CD14-positive monocyte (primary cell): ENCODE results near the gene SEC14L1. TPM values are rescaled to one million over a fixed set of nuclear protein-coding genes. Genes with fewer than 3 reads are reported as not detected.

Experiments
- DNase-seq, 3 donors: peaks; one replicate each; pipeline ENCODE4 v3.0.0-alpha.2; 2011 to 2022
- H2AFZ ChIP-seq: 2 replicates; pipeline ENCODE4 v1.6.0; 2012; ENCODE audit warnings: mild to moderate bottlenecking, low read depth, low read length, inconsistent platforms; ENCODE audit not compliant: insufficient read depth, poor library complexity, severe bottlenecking
- H3K27ac ChIP-seq, 2 donors: 1 replicate in 1 of 2; 2 replicates in 1 of 2; pipeline ENCODE4 v1.5.1; 2012 to 2013; ENCODE audit warnings: low read length in 2 of 2, control low read depth in 1 of 2, inconsistent platforms in 1 of 2, low read depth in 1 of 2, mild to moderate bottlenecking in 1 of 2
- H3K27me3 ChIP-seq, 2 donors: one replicate each; pipeline versions ENCODE4 v1.6.0 to v1.6.1; 2011 to 2013; ENCODE audit warnings: low read length in 2 of 2; ENCODE audit not compliant: control insufficient read depth in 2 of 2, insufficient read depth in 2 of 2
- H3K36me3 ChIP-seq, 2 donors: replicated peaks in 1 of 2; 1 replicate in 1 of 2; 2 replicates in 1 of 2; pipeline versions ENCODE4 v1.5.1 to v1.6.1; 2012 to 2013; ENCODE audit warnings: low read length in 2 of 2, control low read depth in 1 of 2, inconsistent platforms in 1 of 2, mild to moderate bottlenecking in 1 of 2; ENCODE audit not compliant: insufficient read depth in 2 of 2, control insufficient read depth in 1 of 2
- H3K4me1 ChIP-seq, 2 donors: 1 replicate in 1 of 2; 2 replicates in 1 of 2; pipeline versions ENCODE4 v1.5.1 to v1.6.1; 2012 to 2013; ENCODE audit warnings: low read length in 2 of 2, control low read depth in 1 of 2, inconsistent platforms in 1 of 2, mild to moderate bottlenecking in 1 of 2, moderate library complexity in 1 of 2; ENCODE audit not compliant: insufficient read depth in 2 of 2, control insufficient read depth in 1 of 2
- H3K4me2 ChIP-seq: replicated peaks from 2 replicates; pipeline ENCODE3; 2012; ENCODE audit warnings: low read length, moderate library complexity, mild to moderate bottlenecking; ENCODE audit not compliant: poor library complexity, severe bottlenecking; ENCODE audit errors: extremely low read depth
- H3K4me3 ChIP-seq, 3 experiments: fragments of 200-600 bp in 1 of 3; sonication (generic) in 1 of 3; replicated peaks in 1 of 3; 1 replicate in 2 of 3; 2 replicates in 1 of 3; pipeline ENCODE4 v1.5.1; 2011 to 2013; ENCODE audit warnings: low read length in 3 of 3, mild to moderate bottlenecking in 3 of 3, control low read depth in 2 of 3, low read depth in 2 of 3, inconsistent platforms in 1 of 3, moderate library complexity in 1 of 3
- H3K79me2 ChIP-seq: 2 replicates; pipeline ENCODE4 v1.6.0; 2012; ENCODE audit warnings: mild to moderate bottlenecking, control low read depth, inconsistent platforms, low read length, moderate library complexity; ENCODE audit not compliant: insufficient read depth
- H3K9ac ChIP-seq: 2 replicates; pipeline ENCODE4 v1.6.0; 2017; ENCODE audit warnings: low read length, mild to moderate bottlenecking; ENCODE audit not compliant: insufficient read depth, poor library complexity, severe bottlenecking
- H3K9me3 ChIP-seq, 2 donors: replicated peaks in 1 of 2; 1 replicate in 1 of 2; 2 replicates in 1 of 2; pipeline versions ENCODE4 v1.5.1 to v1.6.1; 2012 to 2013; ENCODE audit warnings: low read length in 2 of 2, control low read depth in 1 of 2; ENCODE audit not compliant: control insufficient read depth in 1 of 2, insufficient read depth in 1 of 2
- H4K20me1 ChIP-seq: 2 replicates; pipeline ENCODE4 v1.6.0; 2012; ENCODE audit warnings: mild to moderate bottlenecking, low read length, control low read depth, moderate library complexity; ENCODE audit not compliant: insufficient read depth
- H3K27ac Mint-ChIP-seq, 7 donors: one replicate each; pipeline ENCODE4 v1.8.0; 2020; ENCODE audit warnings: mild to moderate bottlenecking in 7 of 7, mixed read lengths in 7 of 7, moderate library complexity in 6 of 7, inconsistent platforms in 2 of 7
- H3K27me3 Mint-ChIP-seq, 3 donors: one replicate each; pipeline ENCODE4 v1.8.0; 2021 to 2022; ENCODE audit warnings: low read depth in 3 of 3, mild to moderate bottlenecking in 3 of 3, mixed read lengths in 3 of 3, moderate library complexity in 3 of 3, inconsistent platforms in 1 of 3
- H3K36me3 Mint-ChIP-seq, 2 donors: one replicate each; pipeline ENCODE4 v1.8.0; 2020; ENCODE audit warnings: mixed read lengths in 2 of 2, inconsistent platforms in 1 of 2, mild to moderate bottlenecking in 1 of 2
- H3K4me1 Mint-ChIP-seq: one replicate; pipeline ENCODE4 v1.8.0; 2020; ENCODE audit warnings: mild to moderate bottlenecking, mixed read lengths
- H3K4me3 Mint-ChIP-seq, 2 donors: one replicate each; pipeline ENCODE4 v1.8.0; 2020; ENCODE audit warnings: mild to moderate bottlenecking in 2 of 2, mixed read lengths in 2 of 2, moderate library complexity in 1 of 2
- H3K9me3 Mint-ChIP-seq, 7 donors: one replicate each; pipeline ENCODE4 v1.8.0; 2020 to 2022; ENCODE audit warnings: mixed read lengths in 7 of 7, mild to moderate bottlenecking in 6 of 7, moderate library complexity in 6 of 7, inconsistent platforms in 2 of 7
- WGBS: methylation state at CpG from one replicate; pipeline ENCODE4 v1.1.5; 2013; ENCODE audit warnings: missing lambda C conversion rate; ENCODE audit not compliant: insufficient coverage; 5-methylcytosine and 5-hydroxymethylcytosine counted together
- intact Hi-C, 2 donors: fragments of 100-400 bp; cut with micrococcal nuclease; formaldehyde crosslinking; loops; one replicate each; pipeline versions ENCODE4 v1.15.0 to v1.15.1; 2023
- polyA plus RNA-seq, 3 donors: library from polyadenylated mRNA; depleted of rRNA in 1 of 3; unstranded in 2 of 3; stranded (reverse) in 1 of 3; fragments of 300-500 nt in 2 of 3; fragments of >200 nt in 1 of 3; fragmentation: Illumina TruSeq in 2 of 3; gene quantifications; 1 replicate in 2 of 3; 2 replicates in 1 of 3; pipeline ENCODE4 v1.2.3, GENCODE V29; 2012 to 2021
- TF ChIP-seq, protein P1 (sequence below): fragments of 200-600 bp; IDR thresholded peaks from one replicate; pipeline ENCODE4 v1.8.0; 2022; ENCODE audit warnings: antibody characterized with exemption, mild to moderate bottlenecking

Gene SEC14L1
- polyA plus RNA-seq, 3 donors, result 34.1 to 76.4 (median 43.2) TPM

GRCh38 chr17:77210946-77211541 is 70.3 kb downstream of the SEC14L1 start:
- Mint-ChIP-seq H3K27ac (peak overlapping the region in 1 of 7 donors; percentile 26), H3K4me1 (peaks cover 26% of the 10 kb centered on the region), H3K4me3 (no peak overlapping the region), H3K9me3 (no peaks in the 10 kb centered on the region), H3K27me3 (peaks cover 0 to 2% (median 1%) of the 10 kb centered on the region in 3 donors), H3K36me3 (peaks cover 94 to 96% of the 10 kb centered on the region in 2 donors)
- intact Hi-C loops, result no loop called here
- Histone ChIP-seq H3K36me3 (peaks cover 92 to 97% of the 10 kb centered on the region in 2 donors), H4K20me1 (peaks cover 86% of the 10 kb centered on the region), H3K4me2 (no peak overlapping the region), H3K27ac (no peak overlapping the region), H3K9ac (no peak overlapping the region), H3K9me3 (no peaks in the 10 kb centered on the region), H3K79me2 (no peaks in the 10 kb centered on the region), H3K27me3 (no peaks in the 10 kb centered on the region), H3K4me3 (no peak overlapping the region), H3K4me1 (peaks cover 23 to 31% of the 10 kb centered on the region in 2 donors), H2AFZ (no peak overlapping the region)
- no peak for DNase-seq
- TF ChIP-seq, protein P1, sequence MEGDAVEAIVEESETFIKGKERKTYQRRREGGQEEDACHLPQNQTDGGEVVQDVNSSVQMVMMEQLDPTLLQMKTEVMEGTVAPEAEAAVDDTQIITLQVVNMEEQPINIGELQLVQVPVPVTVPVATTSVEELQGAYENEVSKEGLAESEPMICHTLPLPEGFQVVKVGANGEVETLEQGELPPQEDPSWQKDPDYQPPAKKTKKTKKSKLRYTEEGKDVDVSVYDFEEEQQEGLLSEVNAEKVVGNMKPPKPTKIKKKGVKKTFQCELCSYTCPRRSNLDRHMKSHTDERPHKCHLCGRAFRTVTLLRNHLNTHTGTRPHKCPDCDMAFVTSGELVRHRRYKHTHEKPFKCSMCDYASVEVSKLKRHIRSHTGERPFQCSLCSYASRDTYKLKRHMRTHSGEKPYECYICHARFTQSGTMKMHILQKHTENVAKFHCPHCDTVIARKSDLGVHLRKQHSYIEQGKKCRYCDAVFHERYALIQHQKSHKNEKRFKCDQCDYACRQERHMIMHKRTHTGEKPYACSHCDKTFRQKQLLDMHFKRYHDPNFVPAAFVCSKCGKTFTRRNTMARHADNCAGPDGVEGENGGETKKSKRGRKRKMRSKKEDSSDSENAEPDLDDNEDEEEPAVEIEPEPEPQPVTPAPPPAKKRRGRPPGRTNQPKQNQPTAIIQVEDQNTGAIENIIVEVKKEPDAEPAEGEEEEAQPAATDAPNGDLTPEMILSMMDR, result no peak
- WGBS, result 96% methylated on average over 15 of the region's 22 CpGs

DNA sequence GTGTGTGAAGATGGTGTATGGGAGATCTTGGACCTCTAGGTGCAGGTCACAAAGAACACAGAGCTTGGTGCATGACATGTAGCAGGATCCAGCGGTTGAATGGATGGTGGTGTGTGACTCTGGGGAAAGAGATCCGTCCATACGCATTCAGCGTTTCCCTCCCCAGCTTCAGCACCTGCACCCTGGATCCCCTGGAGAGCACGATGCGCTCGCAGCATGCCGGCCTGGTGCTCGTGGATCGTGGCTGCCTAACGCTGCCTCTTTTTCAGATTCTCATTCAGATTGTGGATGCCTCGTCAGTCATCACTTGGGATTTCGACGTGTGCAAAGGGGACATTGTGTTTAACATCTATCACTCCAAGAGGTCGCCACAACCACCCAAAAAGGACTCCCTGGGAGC is 70.9 kb downstream of the SEC14L1 start:
- H3K9ac ChIP-seq, result no peak overlapping the region
- H3K9me3 Mint-ChIP-seq, result no peaks in the 10 kb centered on the region
- H3K4me2 ChIP-seq, result no peak overlapping the region

More for the DNA sequence above, 70.9 kb downstream of the SEC14L1 start:
- H3K36me3 Mint-ChIP-seq, result peaks cover 92 to 94% of the 10 kb centered on the region in 2 donors
- H3K4me3 Mint-ChIP-seq, result no peak overlapping the region
- H3K4me1 Mint-ChIP-seq, result peaks cover 20% of the 10 kb centered on the region
- H3K9me3 ChIP-seq, result no peaks in the 10 kb centered on the region
- H4K20me1 ChIP-seq, result peaks cover 84% of the 10 kb centered on the region
- intact Hi-C loops, result no loop called here
- H3K27ac Mint-ChIP-seq, result peak overlapping the region in 6 of 7 donors; percentile 44 to 82 (median 69)
- H3K27ac ChIP-seq, result peak overlapping the region; percentile 62 to 71
- TF ChIP-seq, protein P1, result no peak
- H3K27me3 ChIP-seq, result no peaks in the 10 kb centered on the region
- WGBS, result 95% methylated on average over 15 of the region's 15 CpGs
- H3K79me2 ChIP-seq, result no peaks in the 10 kb centered on the region
- no peak overlapping the region for H3K4me3 ChIP-seq
- peaks cover 93 to 97% of the 10 kb centered on the region in 2 donors for H3K36me3 ChIP-seq
- peaks cover 16 to 24% of the 10 kb centered on the region in 2 donors for H3K4me1 ChIP-seq
- H3K27me3 Mint-ChIP-seq, result peaks cover 0 to 2% (median 1%) of the 10 kb centered on the region in 3 donors
- DNase-seq, result no peak
- no peak overlapping the region for H2AFZ ChIP-seq
